GM12892 (cell line): ENCODE measurements around the gene POPDC2.

Experiments used
- DNase-seq: peaks from one replicate; pipeline ENCODE4 v3.0.0; 2011; ENCODE audit not compliant: insufficient read length
- FAIRE-seq: peaks from 2 replicates; lab custom pipeline; 2011; peaks lifted over from hg19 to GRCh38; lab: Jason Lieb, UNC
- POLR2A ChIP-seq: IDR thresholded peaks from 2 replicates; pipeline ENCODE4 v1.6.1; 2011; ENCODE audit warnings: low read depth, low read length, control low read depth
- POLR2AphosphoS5 ChIP-seq: IDR thresholded peaks from 2 replicates; pipeline ENCODE4 v1.6.1; 2011; ENCODE audit warnings: low read depth, low read length, control low read depth
- TAF1 ChIP-seq: IDR thresholded peaks from 2 replicates; pipeline ENCODE4 v1.6.1; 2011; ENCODE audit warnings: low read depth, mild to moderate bottlenecking, control low read depth, low read length, borderline replicate concordance

The POPDC2 gene

DNA sequence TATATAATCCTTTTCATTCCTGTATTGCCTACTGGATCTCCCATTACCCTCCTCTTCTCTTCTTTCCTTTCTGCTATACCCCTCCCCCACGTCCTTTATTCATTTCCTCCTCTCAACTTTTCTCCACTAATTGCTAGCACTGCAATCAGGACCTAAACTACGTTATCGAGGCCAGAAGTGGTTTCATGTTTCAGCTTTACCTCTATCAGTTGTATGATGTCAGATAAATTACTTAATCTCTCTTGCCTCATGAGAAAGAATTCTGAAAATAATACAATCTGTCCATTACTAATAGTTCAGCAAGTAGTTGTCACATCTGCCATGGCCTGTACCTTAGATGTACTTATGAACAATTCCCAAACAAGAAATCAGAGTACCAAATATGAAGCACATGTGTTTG, 10.6 kb downstream of the POPDC2 start:
- DNase-seq: no peak
- FAIRE-seq: no peak
- TF ChIP-seq TAF1 (no peak), POLR2A (no peak), POLR2AphosphoS5 (no peak)

GRCh38 chr3:119647843-119648575, 12.4 kb downstream of the POPDC2 start:
- DNase-seq (no peak), FAIRE-seq (no peak)
- no peak for TF ChIP-seq POLR2AphosphoS5
- TF ChIP-seq TAF1: no peak
- no peak for TF ChIP-seq POLR2A

DNA sequence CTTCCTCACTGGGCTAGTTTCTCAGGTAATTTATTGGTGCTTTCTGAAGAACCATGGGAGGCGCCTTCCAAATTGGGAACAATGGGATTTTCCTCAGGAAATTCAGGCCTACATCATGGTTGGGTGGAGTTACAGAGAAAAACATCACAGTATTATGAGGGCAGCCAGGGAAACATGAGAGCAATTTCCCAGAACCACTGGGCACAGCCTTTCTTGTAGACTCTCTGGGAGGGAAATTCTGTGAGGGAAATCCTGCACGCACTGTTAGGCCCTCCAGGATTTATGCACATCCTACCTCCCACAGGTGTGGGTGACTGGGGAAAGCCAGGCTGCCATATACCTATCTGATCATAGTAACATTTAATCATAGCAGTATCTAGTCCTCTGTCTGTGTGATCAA, 13.2 kb downstream of the POPDC2 start:
- no peak for DNase-seq
- no peak for FAIRE-seq
- TF ChIP-seq TAF1 (no peak), POLR2AphosphoS5 (no peak), POLR2A (no peak)

GRCh38 chr3:119645813-119646212, 14.6 kb downstream of the POPDC2 start:
- TF ChIP-seq POLR2AphosphoS5 (no peak), TAF1 (no peak)
- no peak for DNase-seq
- FAIRE-seq: no peak

DNA sequence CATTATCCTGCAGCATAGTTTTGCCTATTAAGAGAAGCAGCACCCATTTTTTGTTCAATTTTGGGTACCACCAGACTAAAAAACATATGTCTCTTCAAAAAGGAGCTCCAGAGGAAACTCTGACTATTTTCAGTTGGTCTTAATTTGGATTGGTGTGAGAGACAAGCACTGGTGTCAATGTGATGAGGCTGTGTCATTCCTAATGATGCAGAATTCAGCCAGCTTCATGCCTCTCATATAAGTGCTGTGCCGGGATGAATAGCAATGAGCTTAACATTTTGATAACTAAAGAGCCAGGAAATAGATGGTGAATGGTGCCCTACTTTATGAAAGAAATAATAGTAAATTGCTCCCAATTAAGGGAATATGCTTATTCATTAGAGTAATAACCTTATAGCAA, 15.9 kb downstream of the POPDC2 start:
- FAIRE-seq (no peak), DNase-seq (no peak)
- TF ChIP-seq TAF1: no peak
- TF ChIP-seq POLR2A: no peak
- TF ChIP-seq POLR2AphosphoS5: no peak

DNA sequence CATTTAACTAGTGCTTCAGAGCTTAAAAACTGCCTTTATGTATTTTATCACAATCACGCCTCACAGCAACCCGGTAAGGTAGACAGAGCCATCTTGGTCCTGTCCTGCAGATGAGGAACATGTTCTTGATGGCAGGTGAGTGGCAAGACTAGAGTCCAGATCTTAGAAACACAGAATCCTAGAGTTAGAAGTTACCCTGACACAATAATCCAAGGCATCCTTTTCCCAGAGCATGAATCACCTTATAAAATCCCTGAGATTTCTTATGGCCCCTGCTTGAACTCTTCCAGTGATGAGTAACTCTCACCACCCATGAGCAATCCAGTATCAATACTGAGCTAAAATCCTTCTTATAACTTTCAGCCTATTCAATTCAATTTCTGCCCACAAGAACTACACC, 16.9 kb downstream of the POPDC2 start:
- FAIRE-seq (no peak), DNase-seq (no peak)
- TF ChIP-seq POLR2AphosphoS5 (no peak), POLR2A (no peak), TAF1 (no peak)

DNA sequence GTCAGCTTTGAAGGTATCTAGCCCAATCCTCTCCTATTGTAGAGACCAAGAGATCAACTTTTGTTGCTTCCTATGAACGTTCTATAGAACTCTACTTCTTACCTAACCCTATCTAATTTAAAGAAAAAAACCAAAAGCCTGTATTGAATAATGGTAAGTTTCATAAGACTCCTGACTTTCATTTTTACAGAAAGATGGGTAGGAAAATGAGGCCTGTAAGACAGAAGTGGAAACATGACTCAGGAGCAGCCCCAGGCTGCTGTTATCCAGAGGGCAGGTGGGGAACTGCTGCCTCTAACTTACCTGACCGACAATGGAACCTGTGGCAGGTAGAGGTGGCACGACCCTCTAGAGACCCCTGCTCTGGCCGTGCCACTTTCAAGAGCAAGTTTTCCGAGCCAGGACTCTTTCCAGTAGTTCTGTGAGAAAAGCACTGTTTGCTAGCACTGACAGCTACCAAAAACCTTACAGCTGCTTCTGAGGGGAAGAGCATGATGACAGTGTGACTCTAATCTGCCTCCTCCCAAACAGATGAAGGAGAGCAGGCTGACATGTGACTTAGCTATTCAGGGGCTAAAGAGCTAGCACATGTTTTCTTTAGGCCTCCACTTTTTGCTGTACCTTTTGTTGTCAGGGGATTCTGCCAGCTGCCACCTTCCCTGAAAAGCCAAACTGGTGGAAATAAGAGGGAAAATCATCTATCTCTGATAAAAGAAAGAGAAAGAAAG, 17.5 kb downstream of the POPDC2 start:
- peak; percentile 56 for FAIRE-seq
- no peak for TF ChIP-seq POLR2AphosphoS5
- TF ChIP-seq POLR2A: no peak
- TF ChIP-seq TAF1: no peak
- DNase-seq: no peak

- no peak for TF ChIP-seq POLR2A
- no peak for TF ChIP-seq POLR2AphosphoS5
- no peak for TF ChIP-seq TAF1
- no peak for FAIRE-seq
Observed at GRCh38 chr3:119641416-119641815, 19.0 kb downstream of the POPDC2 start.

GRCh38 chr3:119639494-119640350, 20.7 kb downstream of the POPDC2 start:
- DNase-seq: no peak
- TF ChIP-seq POLR2AphosphoS5 (no peak), POLR2A (no peak), TAF1 (no peak)
- peak; percentile 79 for FAIRE-seq

More at GRCh38 chr3:119641416-119641815, 19.0 kb downstream of the POPDC2 start:
- no peak for DNase-seq

GRCh38 chr3:119637679-119638477, 22.5 kb downstream of the POPDC2 start:
- no peak for DNase-seq
- peak; percentile 82 for FAIRE-seq
- TF ChIP-seq POLR2AphosphoS5: no peak; the same call in 1 of the 2 replicates
- TF ChIP-seq TAF1: no peak
- TF ChIP-seq POLR2A: 0 out of 2 replicates have a peak, but pooled peaks have one; percentile 21
